IMR-90 (cell line): ENCODE measurements around the gene NDUFS2. TPM values are rescaled to one million over a fixed set of nuclear protein-coding genes. Genes with fewer than 3 reads are reported as not detected.

Source experiments
- ATAC-seq: fragments of 200-7000 bp; cut with Tn5 transposase; 2 replicates; pipeline ENCODE4 v1.9.1; 2020; ENCODE audit warnings: low read depth, mild to moderate bottlenecking, moderate library complexity
- BruUV-seq: library from RNA; stranded (reverse); fragments of 400-500 nt; replicated peaks from 2 replicates; lab custom pipeline; 2021; lab: Mats Ljungman, UMichigan
- CTCF ChIA-PET: fragments of 300-600 bp; formaldehyde crosslinking; extraction: SDS; loops from one replicate; lab custom pipeline; 2021; ENCODE audit warnings: antibody characterized with exemption; lab: Yijun Ruan, JAX
- POLR2A ChIA-PET: fragments of 300-600 bp; sonication (Branson Sonifier 250); formaldehyde crosslinking; loops from one replicate; lab custom pipeline; 2022; ENCODE audit warnings: antibody characterized with exemption; ENCODE audit not compliant: unreplicated experiment; lab: Charles Lee
- DNase-seq: peaks from one replicate; pipeline ENCODE4 v3.0.0; 2013
- H2AFZ ChIP-seq: replicated peaks from 2 replicates; pipeline ENCODE3; 2013; ENCODE audit warnings: low read length, mild to moderate bottlenecking; ENCODE audit not compliant: poor library complexity
- H2AK5ac ChIP-seq: 2 replicates; pipeline ENCODE4 v1.6.1; 2013; ENCODE audit warnings: low read depth, low read length, inconsistent platforms
- H2AK9ac ChIP-seq: replicated peaks from 2 replicates; pipeline ENCODE3; 2013; ENCODE audit warnings: mild to moderate bottlenecking, low read depth, low read length, moderate library complexity; ENCODE audit not compliant: poor library complexity
- H2BK120ac ChIP-seq: 2 replicates; pipeline ENCODE4 v1.6.1; 2013; ENCODE audit warnings: low read depth, low read length, inconsistent platforms
- H2BK15ac ChIP-seq: 3 replicates; pipeline ENCODE4 v1.6.1; 2013; ENCODE audit warnings: low read depth, low read length, inconsistent platforms
- H2BK20ac ChIP-seq: 2 replicates; pipeline ENCODE4 v1.6.1; 2013; ENCODE audit warnings: low read depth, mild to moderate bottlenecking, inconsistent platforms, low read length, moderate library complexity
- H2BK5ac ChIP-seq: 2 replicates; pipeline ENCODE4 v1.6.1; 2013; ENCODE audit warnings: mild to moderate bottlenecking, low read depth, low read length, inconsistent platforms; ENCODE audit not compliant: poor library complexity, severe bottlenecking
- H3K14ac ChIP-seq: replicated peaks from 2 replicates; pipeline ENCODE4 v1.6.1; 2013; ENCODE audit warnings: low read depth, low read length, inconsistent platforms
- H3K18ac ChIP-seq: 2 replicates; pipeline ENCODE4 v1.6.1; 2013; ENCODE audit warnings: low read depth, low read length, control low read depth
- H3K23ac ChIP-seq: 2 replicates; pipeline ENCODE4 v1.6.1; 2013; ENCODE audit warnings: low read depth, low read length, inconsistent platforms
- H3K27ac ChIP-seq: 2 replicates; pipeline ENCODE4 v1.5.1; 2013; ENCODE audit warnings: mild to moderate bottlenecking, control low read depth, low read length; ENCODE audit not compliant: insufficient read depth
- H3K27me3 ChIP-seq: 2 replicates; pipeline ENCODE4 v1.6.1; 2013; ENCODE audit warnings: low read length; ENCODE audit not compliant: control insufficient read depth, insufficient read depth
- H3K36me3 ChIP-seq: 2 replicates; pipeline ENCODE4 v1.6.1; 2013; ENCODE audit warnings: low read length, mixed read lengths; ENCODE audit not compliant: control insufficient read depth, insufficient read depth
- H3K4ac ChIP-seq: 2 replicates; pipeline ENCODE4 v1.6.1; 2013; ENCODE audit warnings: low read depth, low read length, inconsistent platforms
- H3K4me1 ChIP-seq: 2 replicates; pipeline ENCODE4 v1.6.1; 2013; ENCODE audit warnings: low read length, mixed read lengths; ENCODE audit not compliant: control insufficient read depth, insufficient read depth
- H3K4me2 ChIP-seq: 2 replicates; pipeline ENCODE4 v1.6.1; 2013; ENCODE audit warnings: low read depth, mild to moderate bottlenecking, control low read depth, low read length, moderate library complexity
- H3K4me3 ChIP-seq: 2 replicates; pipeline ENCODE4 v1.5.1; 2013; ENCODE audit warnings: low read depth, mild to moderate bottlenecking, control low read depth, low read length, moderate library complexity; ENCODE audit not compliant: insufficient read depth
- H3K56ac ChIP-seq: 2 replicates; pipeline ENCODE4 v1.6.1; 2013; ENCODE audit warnings: low read length, inconsistent platforms; ENCODE audit not compliant: insufficient read depth; ENCODE audit errors: extremely low read depth
- H3K79me1 ChIP-seq, 2 experiments: 2 replicates each; pipeline ENCODE4 v1.6.1; 2013; ENCODE audit warnings: low read length in 2 of 2, inconsistent platforms in 1 of 2, low read depth in 1 of 2
- H3K9ac ChIP-seq: 2 replicates; pipeline ENCODE4 v1.6.1; 2013; ENCODE audit warnings: low read depth, low read length, control low read depth
- H3K9me1 ChIP-seq: 2 replicates; pipeline ENCODE4 v1.6.1; 2013; ENCODE audit warnings: low read length, inconsistent platforms; ENCODE audit not compliant: insufficient read depth
- H3K9me3 ChIP-seq: 2 replicates; pipeline ENCODE4 v1.6.1; 2013; ENCODE audit warnings: low read length; ENCODE audit not compliant: control insufficient read depth, insufficient read depth
- H4K20me1 ChIP-seq: 2 replicates; pipeline ENCODE4 v1.6.1; 2013; ENCODE audit warnings: low read length, inconsistent platforms; ENCODE audit not compliant: insufficient read depth
- H4K5ac ChIP-seq: 2 replicates; pipeline ENCODE4 v1.6.1; 2013; ENCODE audit warnings: mild to moderate bottlenecking, low read depth, low read length, control low read depth
- H4K8ac ChIP-seq, 2 experiments: 2 replicates each; pipeline ENCODE4 v1.6.1; 2013; ENCODE audit warnings: low read depth in 2 of 2, low read length in 2 of 2, control low read depth in 1 of 2, inconsistent platforms in 1 of 2
- H4K91ac ChIP-seq: 2 replicates; pipeline ENCODE4 v1.6.1; 2013; ENCODE audit warnings: low read depth, low read length, inconsistent platforms; ENCODE audit not compliant: insufficient read depth
- BHLHE40 ChIP-seq: fragments of 150-350 bp; IDR thresholded peaks from 2 replicates; pipeline ENCODE4 v1.6.1; 2016; ENCODE audit warnings: mild to moderate bottlenecking, low read depth, low read length
- CEBPB ChIP-seq: IDR thresholded peaks from 2 replicates; pipeline ENCODE4 v1.6.1; 2012; ENCODE audit warnings: low read depth, low read length, improper control_type of control experiment
- CHD1 ChIP-seq: IDR thresholded peaks from 2 replicates; pipeline ENCODE4 v1.6.1; 2012; ENCODE audit warnings: low read depth, low read length, improper control_type of control experiment
- CTCF ChIP-seq: conservative IDR thresholded peaks from 2 replicates; pipeline ENCODE4 v1.5.1; 2012; ENCODE audit warnings: mild to moderate bottlenecking, low read depth, low read length, improper control_type of control experiment
- ELK1 ChIP-seq: fragments of 150-350 bp; IDR thresholded peaks from 2 replicates; pipeline ENCODE4 v1.6.1; 2016; ENCODE audit warnings: low read depth, mild to moderate bottlenecking, low read length, moderate library complexity, borderline replicate concordance
- FOS ChIP-seq: fragments of 150-350 bp; IDR thresholded peaks from 2 replicates; pipeline ENCODE4 v1.6.1; 2016; ENCODE audit warnings: low read depth, low read length
- MAFK ChIP-seq: IDR thresholded peaks from 2 replicates; pipeline ENCODE4 v1.6.1; 2012; ENCODE audit warnings: low read depth, low read length, improper control_type of control experiment
- MAZ ChIP-seq: IDR thresholded peaks from 2 replicates; pipeline ENCODE4 v1.6.1; 2012; ENCODE audit warnings: low read depth, mild to moderate bottlenecking, low read length, improper control_type of control experiment, moderate library complexity, borderline replicate concordance
- MXI1 ChIP-seq: IDR thresholded peaks from 2 replicates; pipeline ENCODE4 v1.6.1; 2012; ENCODE audit warnings: low read depth, mild to moderate bottlenecking, low read length, moderate library complexity, borderline replicate concordance
- NFE2L2 ChIP-seq: fragments of 150-350 bp; IDR thresholded peaks from 2 replicates; pipeline ENCODE4 v1.6.1; 2016; ENCODE audit warnings: low read depth, mild to moderate bottlenecking, low read length
- POLR2A ChIP-seq: IDR thresholded peaks from 2 replicates; pipeline ENCODE4 v1.6.1; 2012; ENCODE audit warnings: mild to moderate bottlenecking, low read depth, low read length
- RAD21 ChIP-seq: IDR thresholded peaks from 2 replicates; pipeline ENCODE4 v1.6.1; 2012; ENCODE audit warnings: low read length, improper control_type of control experiment
- RCOR1 ChIP-seq: IDR thresholded peaks from 2 replicates; pipeline ENCODE4 v1.6.1; 2012; ENCODE audit warnings: mild to moderate bottlenecking, low read length, improper control_type of control experiment; ENCODE audit not compliant: insufficient replicate concordance
- RFX5 ChIP-seq: IDR thresholded peaks from 2 replicates; pipeline ENCODE4 v1.8.0; 2012; ENCODE audit warnings: low read depth, mild to moderate bottlenecking, low read length, moderate library complexity
- SMC3 ChIP-seq: fragments of 150-350 bp; IDR thresholded peaks from 2 replicates; pipeline ENCODE4 v1.6.1; 2016; ENCODE audit warnings: low read depth, mild to moderate bottlenecking, antibody characterized with exemption, low read length, moderate library complexity
- USF2 ChIP-seq: fragments of 150-350 bp; IDR thresholded peaks from 2 replicates; pipeline ENCODE4 v1.6.1; 2017; ENCODE audit warnings: mild to moderate bottlenecking, antibody characterized with exemption, low read length, low read depth
- WGBS, 2 experiments: methylation state at CpG; one replicate each; pipeline versions ENCODE4 v1.1.5 to v1.1.7; 2013; ENCODE audit warnings: missing lambda C conversion rate in 2 of 2; ENCODE audit not compliant: insufficient read length in 1 of 2; ENCODE audit errors: extremely low coverage in 2 of 2; 5-methylcytosine and 5-hydroxymethylcytosine counted together
- dilution Hi-C: fragments of 300-500 bp; cut with HindIII; formaldehyde crosslinking; loops from one replicate; pipeline ENCODE4 v1.14.3; 2018; ENCODE audit warnings: low sequenced_read_pairs; ENCODE audit not compliant: unreplicated experiment
- in situ Hi-C: fragments of 300-500 bp; cut with MboI; formaldehyde crosslinking; loops from 3 replicates; pipeline ENCODE4 v1.14.3; 2019; ENCODE audit warnings: low sequenced_read_pairs, inconsistent platforms, mixed read lengths
- intact Hi-C: fragments of 100-400 bp; cut with micrococcal nuclease; formaldehyde crosslinking; loops from 2 replicates; pipeline ENCODE4 v1.10.0; 2022
- polyA plus RNA-seq, 3 experiments: library from polyadenylated mRNA; depleted of rRNA; stranded (reverse); fragments of >200 nt; gene quantifications; 2 replicates each; pipeline ENCODE4 v1.2.3, GENCODE V29; 2012; ENCODE audit warnings: low replicate concordance in 1 of 3
- total RNA-seq: library from RNA; depleted of rRNA; stranded (reverse); fragments of >200 nt; gene quantifications from 2 replicates; pipeline ENCODE4 v1.2.3, GENCODE V29; 2012

Gene NDUFS2
- total and polyA plus RNA-seq, 2 of the 4 experiments (the other 2 are of a cell fraction) = 85.5 to 101 TPM

- no peak overlapping the region for H2BK20ac ChIP-seq
- H2AK9ac ChIP-seq = no peak overlapping the region
- BruUV-seq = no TSS peak
- H2AFZ ChIP-seq = no peak overlapping the region
- H3K27me3 ChIP-seq = no peaks in the 10 kb centered on the region
- intact Hi-C loops (no loop called here), in situ Hi-C loops (no loop called here), dilution Hi-C loops (no loop called here)
- H2BK5ac ChIP-seq = no peak overlapping the region
- no peaks in the 10 kb centered on the region for H3K9me3 ChIP-seq
- H4K5ac ChIP-seq = no peak overlapping the region
- DNase-seq (no peak), ATAC-seq (no peak)
- no peaks in the 10 kb centered on the region for H4K20me1 ChIP-seq
- H3K4ac ChIP-seq = no peak overlapping the region
- H3K4me1 ChIP-seq = peaks cover 8% of the 10 kb centered on the region
- no peak overlapping the region for H3K23ac ChIP-seq
- H3K56ac ChIP-seq = no peak overlapping the region
- H3K4me3 ChIP-seq = no peak overlapping the region
- peaks cover 8% of the 10 kb centered on the region for H3K36me3 ChIP-seq
- H3K9ac ChIP-seq = no peak overlapping the region
- H3K79me1 ChIP-seq = peaks cover 11 to 21% of the 10 kb centered on the region in 2 experiments
- ChIA-PET POLR2A (no interaction called here), CTCF (interaction anchor here (0.7 kb wide), 1 partner anchor 1906 kb away, joined by 3 read pairs; no protein-coding TSS in a partner anchor)
- no peak overlapping the region for H3K18ac ChIP-seq
- H4K91ac ChIP-seq = no peak overlapping the region
- no peak overlapping the region for H2AK5ac ChIP-seq
- H2BK120ac ChIP-seq = no peak overlapping the region
- no peak overlapping the region for H2BK15ac ChIP-seq
- no peak overlapping the region for H3K4me2 ChIP-seq
- no peak overlapping the region for H4K8ac ChIP-seq
- 85% methylated on average over 2 of the region's 3 CpGs; no CpG with 5 or more reads in 1 of the 2 experiments for WGBS, 2 experiments
- H3K9me1 ChIP-seq = peaks cover 7% of the 10 kb centered on the region; the same call in 1 of the 2 replicates
- no peak overlapping the region for H3K14ac ChIP-seq
- no peak overlapping the region for H3K27ac ChIP-seq
- TF ChIP-seq MAZ = no peak
- no peak for TF ChIP-seq ELK1
- no peak for TF ChIP-seq RAD21
- no peak for TF ChIP-seq POLR2A
- TF ChIP-seq USF2 = no peak
- TF ChIP-seq CHD1 = no peak
- no peak for TF ChIP-seq MAFK
- TF ChIP-seq FOS = no peak
- TF ChIP-seq MXI1 = no peak
- TF ChIP-seq SMC3 = no peak
- no peak for TF ChIP-seq RFX5
- TF ChIP-seq BHLHE40 = no peak
- TF ChIP-seq NFE2L2 = no peak
- no peak for TF ChIP-seq RCOR1
- TF ChIP-seq CEBPB = no peak
- TF ChIP-seq CTCF = no peak
These were observed 22.5 kb upstream of the NDUFS2 start for GRCh38 chr1:161179698-161180097.
